GM19035 (cell line): Measurements from ENCODE around the gene MROH7.

Experiments
- ATAC-seq: cut with Tn5 transposase; IDR thresholded peaks from one replicate; pipeline ENCODE4 v1.9.1; 2021; ENCODE audit not compliant: unreplicated experiment

Gene MROH7

GRCh38 chr1:54694771-54695170 lies 53.2 kb downstream of the MROH7 start:
- no peak for ATAC-seq

- ATAC-seq = no peak
Measured at GRCh38 chr1:54695221-54695620, 53.6 kb downstream of the MROH7 start.

DNA sequence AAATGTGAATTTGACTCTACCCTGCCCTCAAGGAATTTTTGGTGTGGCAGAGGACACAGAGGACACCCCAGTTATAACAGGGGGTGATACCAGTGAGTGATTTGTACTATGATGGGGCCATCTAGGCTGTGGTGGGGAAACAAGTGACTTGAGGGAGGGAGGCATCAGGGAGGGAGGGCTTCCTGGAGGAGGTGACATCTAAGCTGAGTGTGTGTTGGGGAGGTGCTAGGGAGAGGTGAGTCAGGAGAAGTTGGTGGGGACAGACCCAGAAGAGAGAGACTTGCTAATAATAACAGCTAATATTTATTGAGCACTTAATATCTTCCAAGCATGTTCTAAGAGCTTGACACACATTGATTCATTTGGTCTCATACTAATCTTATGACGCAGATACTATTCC lies 54.2 kb downstream of the MROH7 start:
- ATAC-seq = no peak

GRCh38 chr1:54696262-54696661 lies 54.7 kb downstream of the MROH7 start:
- ATAC-seq = no peak

GRCh38 chr1:54697896-54698295 lies 56.3 kb downstream of the MROH7 start:
- ATAC-seq = no peak

- no peak for ATAC-seq
Measured at GRCh38 chr1:54698346-54698745, 56.8 kb downstream of the MROH7 start.

GRCh38 chr1:54699936-54700525 lies 58.4 kb downstream of the MROH7 start:
- ATAC-seq = no peak

- no peak for ATAC-seq
Measured at GRCh38 chr1:54701066-54701465, 59.5 kb downstream of the MROH7 start.

DNA sequence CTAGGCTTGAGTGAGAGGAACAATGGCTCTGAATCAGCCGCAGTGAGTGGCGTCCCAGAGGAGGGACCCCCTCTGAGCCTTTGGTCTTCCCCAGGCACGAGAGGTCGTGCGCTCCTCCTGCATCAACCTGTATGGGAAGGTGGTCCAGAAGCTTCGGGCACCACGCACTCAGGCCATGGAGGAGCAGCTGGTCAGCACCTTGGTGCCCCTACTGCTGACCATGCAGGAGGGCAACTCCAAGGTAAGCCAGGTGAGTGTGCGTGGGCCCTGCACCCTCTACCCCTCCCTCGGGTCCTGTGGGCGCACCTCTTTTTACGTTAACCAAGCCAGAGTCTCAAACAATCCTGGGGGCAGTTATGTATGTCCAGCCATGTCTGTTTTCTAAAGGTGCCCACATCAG lies 60.4 kb downstream of the MROH7 start:
- no peak for ATAC-seq

DNA sequence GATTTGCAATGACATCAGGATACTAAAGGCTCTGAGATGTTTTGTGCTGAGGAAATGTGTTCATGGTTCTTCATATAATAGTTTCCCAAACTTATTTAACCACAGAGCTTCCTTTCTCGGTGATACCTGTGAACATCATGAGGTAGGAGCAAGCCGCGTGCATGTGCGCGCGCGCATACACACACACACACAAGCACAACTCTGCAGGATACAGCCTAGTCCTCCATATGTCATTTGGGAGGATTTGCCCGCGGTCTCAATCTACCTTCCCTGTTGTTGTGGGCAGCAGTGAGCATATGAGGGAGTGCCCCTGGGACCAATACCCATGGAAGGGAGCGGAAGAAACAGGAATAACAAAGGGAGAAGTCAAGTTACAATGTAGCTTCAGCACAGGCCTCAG lies 61.9 kb downstream of the MROH7 start:
- ATAC-seq = no peak

DNA sequence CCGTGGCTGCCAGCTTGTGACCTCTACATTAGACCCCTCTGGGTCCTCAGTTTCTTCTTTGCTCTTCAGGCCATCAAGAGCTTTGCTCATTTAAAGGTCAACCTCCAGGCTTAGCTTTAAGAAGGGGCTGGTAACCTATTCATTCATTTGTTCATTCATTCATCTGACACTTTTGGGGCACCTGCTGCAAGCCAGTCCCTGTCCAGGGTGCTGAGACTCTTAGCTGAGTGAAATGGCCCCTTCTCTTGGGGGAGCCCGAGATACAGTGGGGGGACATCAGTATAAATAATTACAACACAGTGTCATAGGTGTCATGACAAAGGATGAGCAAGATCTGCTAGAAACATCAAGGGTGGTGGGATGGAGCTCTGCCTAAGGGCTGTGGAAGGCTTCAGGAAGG lies 63.6 kb downstream of the MROH7 start:
- ATAC-seq = no peak

GRCh38 chr1:54706419-54706818 lies 64.8 kb downstream of the MROH7 start:
- no peak for ATAC-seq

DNA sequence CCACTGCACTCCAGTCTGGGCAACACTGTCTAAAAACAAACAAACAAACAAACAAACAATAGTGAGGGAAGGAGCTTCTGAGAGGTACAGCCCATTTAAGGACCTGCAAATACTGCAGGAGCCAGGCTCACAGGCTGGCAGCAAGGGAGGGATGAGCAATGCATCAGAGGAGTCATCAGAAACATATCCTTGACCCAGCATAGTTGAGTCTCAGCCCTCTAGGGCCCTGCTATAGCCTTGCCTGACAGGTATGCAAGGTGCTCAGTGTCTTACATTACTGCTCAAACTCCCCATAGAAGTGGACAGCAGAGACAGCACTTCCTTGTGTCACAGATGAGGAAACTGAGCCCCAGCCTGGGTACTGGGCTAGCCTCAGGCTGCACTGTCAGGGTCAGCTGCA lies 66.8 kb downstream of the MROH7 start:
- no peak for ATAC-seq

DNA sequence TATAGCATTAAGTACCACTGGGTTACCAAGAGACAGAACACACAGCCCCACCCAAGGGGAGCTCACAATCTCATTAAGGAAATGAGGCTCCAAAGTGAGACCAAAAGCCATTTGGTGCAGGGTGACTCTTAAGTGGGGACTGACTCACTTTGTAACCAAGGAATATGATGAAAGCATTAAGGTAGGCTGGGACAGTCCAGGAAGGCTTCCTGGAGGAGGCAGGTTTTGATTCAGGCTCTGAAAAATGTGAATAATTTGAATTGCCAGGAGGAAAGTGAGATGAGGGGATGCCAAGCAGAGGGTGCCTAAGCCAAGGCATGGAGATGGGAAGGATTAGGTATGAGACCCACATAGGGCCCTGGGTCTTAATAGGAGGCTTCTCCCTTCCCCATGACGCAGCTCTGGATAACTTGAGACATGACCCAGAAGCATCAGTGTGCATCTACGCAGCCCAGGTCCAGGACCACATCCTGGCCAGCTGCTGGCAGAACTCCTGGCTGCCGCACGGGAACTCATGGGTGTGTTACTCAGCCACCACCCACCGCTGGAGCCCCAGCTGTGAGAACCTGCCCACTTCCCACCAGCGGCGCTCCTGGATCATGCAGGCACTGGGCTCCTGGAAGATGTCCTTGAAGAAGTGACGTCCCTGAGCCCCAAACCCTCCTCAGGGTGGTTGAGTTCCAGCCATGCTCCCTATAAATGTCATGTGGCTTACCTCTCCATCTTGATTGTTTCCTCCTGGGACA lies 68.1 kb downstream of the MROH7 start:
- ATAC-seq = no peak

DNA sequence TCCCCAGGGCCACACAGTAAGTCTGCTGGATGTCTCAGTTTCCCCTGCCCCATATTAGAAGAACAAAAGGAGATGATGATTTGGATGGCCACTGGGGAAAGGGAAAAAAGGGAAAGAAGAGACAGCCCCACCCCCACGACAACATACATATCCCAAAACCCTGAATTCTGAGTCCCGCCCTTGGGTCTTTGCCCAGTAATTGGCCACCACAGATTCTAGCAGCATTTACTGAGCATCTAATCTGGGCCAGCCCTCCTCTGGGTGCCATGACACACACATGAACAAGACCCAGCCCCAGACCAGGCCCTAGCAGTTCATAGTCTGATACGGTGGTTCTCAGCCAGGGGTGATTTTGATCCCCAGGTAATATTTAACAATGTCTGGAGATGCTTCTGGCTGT lies 68.8 kb downstream of the MROH7 start:
- ATAC-seq = no peak

DNA sequence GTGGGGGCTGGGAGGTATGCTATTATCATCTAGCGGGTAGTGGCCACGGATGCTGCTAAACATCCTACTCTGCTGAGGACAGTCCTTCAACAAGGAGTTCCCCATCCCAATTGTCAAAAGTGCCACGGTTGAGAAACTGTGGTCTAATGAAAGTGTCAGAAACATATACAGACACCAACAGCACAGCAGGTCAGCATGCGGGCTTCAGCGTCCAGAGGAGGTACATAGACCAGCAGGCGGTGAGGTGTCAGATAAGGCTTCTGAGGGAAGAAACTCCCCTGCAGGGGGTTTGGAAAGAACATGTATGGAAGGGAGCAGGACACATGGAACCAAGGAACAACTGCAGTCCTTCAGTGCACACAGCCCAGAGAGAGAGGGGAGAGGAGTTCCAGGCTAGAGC lies 69.3 kb downstream of the MROH7 start:
- ATAC-seq = no peak

- no peak for ATAC-seq
Measured at GRCh38 chr1:54711536-54711935, 70.0 kb downstream of the MROH7 start.

GRCh38 chr1:54714881-54715492 lies 73.4 kb downstream of the MROH7 start:
- no peak for ATAC-seq

DNA sequence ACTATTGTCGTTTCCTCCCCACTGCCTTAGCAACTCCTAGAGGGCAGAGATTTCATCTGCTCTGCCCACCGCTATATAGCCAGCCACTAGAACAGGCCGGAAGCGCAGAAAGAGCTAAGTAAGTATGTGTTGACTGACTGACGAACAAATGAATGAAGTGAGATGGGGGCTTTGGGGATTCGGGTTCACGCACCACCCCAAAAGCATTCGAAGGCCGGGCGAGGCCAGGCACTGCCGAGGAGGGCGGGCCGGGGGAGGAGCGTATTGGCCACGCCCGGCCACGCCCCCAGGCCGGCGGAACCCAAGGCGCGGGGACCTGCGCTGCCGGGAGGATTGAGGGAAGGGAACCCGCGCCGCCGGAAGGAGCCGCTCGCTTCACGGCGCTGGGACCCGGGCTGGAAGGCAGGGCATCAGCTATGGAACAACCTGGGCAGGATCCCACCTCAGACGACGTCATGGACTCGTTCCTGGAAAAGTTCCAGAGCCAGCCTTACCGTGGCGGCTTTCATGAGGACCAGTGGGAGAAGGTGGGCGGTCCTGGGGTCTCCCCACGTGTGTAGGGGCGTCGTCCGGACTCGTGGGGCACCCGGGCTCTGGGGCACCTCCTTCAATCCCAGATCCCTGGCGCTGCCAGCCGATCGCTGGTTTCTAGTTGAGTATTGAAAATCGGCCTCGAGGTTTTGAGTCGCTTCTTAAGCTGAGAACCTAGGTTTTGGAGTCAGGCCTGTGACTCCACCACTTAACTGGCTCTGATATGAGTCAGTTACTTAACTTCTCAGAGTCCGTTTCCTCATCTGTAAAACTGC lies 74.1 kb downstream of the MROH7 start, which contains the start of gene TTC4:
Gene TTC4 (plus strand): TSS at position 369 of the 806 bp plus-strand sequence. CDS start 48 bp downstream, at position 417.
- ATAC-seq = peak; percentile 95

GRCh38 chr1:54716299-54717047 lies 74.9 kb downstream of the MROH7 start:
- ATAC-seq = peak; percentile 16

DNA sequence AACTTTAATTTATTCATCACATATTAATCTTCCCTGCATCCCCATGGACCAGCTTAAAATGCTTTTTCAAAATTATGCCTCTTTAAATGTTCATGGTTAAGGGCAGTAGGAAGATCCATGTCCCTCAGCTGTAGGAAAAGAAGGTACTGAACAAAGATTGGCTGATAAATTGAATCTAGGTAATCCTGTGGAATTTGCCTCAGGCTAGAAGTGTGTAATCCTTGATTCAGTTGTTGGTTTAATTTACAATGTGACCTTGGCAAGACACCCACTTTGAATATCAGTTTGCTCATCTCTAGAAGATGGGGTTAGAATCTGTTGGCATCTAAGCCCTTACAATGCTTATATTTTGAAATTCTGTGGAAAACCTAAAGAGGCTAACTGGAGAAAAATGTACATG lies 80.1 kb downstream of the MROH7 start:
- ATAC-seq = no peak
